ENCODE results near the gene TEN1. TPM values are rescaled to one million over a fixed set of nuclear protein-coding genes. Genes with fewer than 3 reads are reported as not detected.

Gene TEN1
- total RNA-seq, 1 experiment from 2014 or later = 19.3 TPM

GRCh38 chr17:75950855-75951554 is 28.0 kb upstream of the TEN1 start:
- H2BK15ac ChIP-seq (ENCODE audit: low read depth, low read length) = no peak overlapping the region
- no peak overlapping the region for H3K27ac Mint-ChIP-seq
- no peaks in the 10 kb centered on the region for H4K20me1 ChIP-seq (ENCODE audit: control insufficient read depth, insufficient read depth, insufficient read length)
- no peak overlapping the region for H3T11ph ChIP-seq (ENCODE audit: low read length)
- no peak overlapping the region for H4K5ac ChIP-seq (ENCODE audit: insufficient read length, low read depth, low read length)
- no peaks in the 10 kb centered on the region for H3K9me3 Mint-ChIP-seq
- no peak overlapping the region for H4K91ac ChIP-seq (ENCODE audit: insufficient read length, low read depth, low read length)
- H3K9me3 ChIP-seq (ENCODE audit: control insufficient read depth, low read depth, low read length) = no peaks in the 10 kb centered on the region
- no peak overlapping the region for H2AK5ac ChIP-seq (ENCODE audit: insufficient read length, low read length)
- H3K23me2 ChIP-seq (ENCODE audit: insufficient read length, low read depth, low read length, poor library complexity, severe bottlenecking) = no peaks in the 10 kb centered on the region
- no peak overlapping the region for H3K9ac ChIP-seq (ENCODE audit: extremely low read depth, insufficient read length, low read length)
- no peak overlapping the region for H3K4ac ChIP-seq (ENCODE audit: low read depth, low read length)
- no peak overlapping the region for H2BK20ac ChIP-seq (ENCODE audit: low read depth, low read length, poor library complexity, severe bottlenecking)
- H3K27ac ChIP-seq (ENCODE audit: insufficient read length, low read depth, low read length) = no peak overlapping the region
- WGBS (ENCODE audit: extremely low coverage, insufficient read length, low lambda C conversion rate) = no CpG with 5 or more reads among the region's 8 CpGs
- no peaks in the 10 kb centered on the region for H3K4me1 ChIP-seq (ENCODE audit: insufficient read depth, low read length)
- no peak for DNase-seq
- no peak overlapping the region for H3K4me2 ChIP-seq (ENCODE audit: insufficient read depth, insufficient read length, low read length)
- no peak overlapping the region for H2BK120ac ChIP-seq (ENCODE audit: low read depth, low read length, poor library complexity, severe bottlenecking)
- no peak overlapping the region for H2BK12ac ChIP-seq (ENCODE audit: insufficient read length, low read depth, low read length)
- no peak overlapping the region for H3K56ac ChIP-seq (ENCODE audit: insufficient read length, low read depth, low read length)
- H3K23ac ChIP-seq (ENCODE audit: insufficient read length, low read depth, low read length) = no peak overlapping the region
- no peak overlapping the region for H3K14ac ChIP-seq (ENCODE audit: insufficient read depth, low read length)
- peaks cover 2% of the 10 kb centered on the region for H3K79me1 ChIP-seq (ENCODE audit: insufficient read depth, low read depth, low read length, poor library complexity, severe bottlenecking)
- peaks cover 0 to 3% of the 10 kb centered on the region in 2 experiments; a peak in 2 of 4 replicates for H3K4me1 Mint-ChIP-seq
- no peak overlapping the region for H4K8ac ChIP-seq (replicated peaks; ENCODE audit: insufficient read length, low read depth, low read length)
- H3K27me3 Mint-ChIP-seq (ENCODE audit: low read depth) = no peaks in the 10 kb centered on the region
- no peaks in the 10 kb centered on the region for H3K27me3 ChIP-seq (ENCODE audit: insufficient read depth, low read length)
- peaks cover 23 to 77% (median 59%) of the 10 kb centered on the region in 3 experiments; a peak in 6 of 7 replicates for H3K36me3 Mint-ChIP-seq (ENCODE audit: insufficient read depth in 1 of 3, low read depth in 3 of 3)
- H3K79me2 ChIP-seq (ENCODE audit: insufficient read depth, low read length) = no peaks in the 10 kb centered on the region
- no peak overlapping the region for H3K4me3 Mint-ChIP-seq
- TF ChIP-seq CTCF (conservative IDR thresholded peaks at IDR 0.05) = no peak
- H2AFZ ChIP-seq (ENCODE audit: low read length) = no peak overlapping the region
- H2BK5ac ChIP-seq (ENCODE audit: insufficient read length, low read length) = no peak overlapping the region
- no peak overlapping the region for H3K18ac ChIP-seq (ENCODE audit: insufficient read length, low read depth, low read length)

All from H9 (cell line).